ENCODE measurements around the gene USH2A. TPM values are rescaled to one million over a fixed set of nuclear protein-coding genes. Genes with fewer than 3 reads are reported as not detected.
A peak's percentile ranks its signal among the peaks of the same experiment; 100 is the strongest.

Gene USH2A
- total RNA-seq, 1 donor from 2014 or later = not detected

GRCh38 chr1:215661033-215661432 lies 762.2 kb downstream of the USH2A start:
- H3K27me3 ChIP-seq = no peaks in the 10 kb centered on the region
- intact Hi-C loops (cut with DNase I) = no loop called here
- H3K9me3 ChIP-seq = no peaks in the 10 kb centered on the region
- H3K36me3 ChIP-seq = no peaks in the 10 kb centered on the region
- no peak overlapping the region for H3K27ac ChIP-seq
- no peak for DNase-seq
- no peak for ATAC-seq
- no peak for TF ChIP-seq CTCF (IDR thresholded peaks at IDR 0.05)
- no peaks in the 10 kb centered on the region for H3K4me1 ChIP-seq
- no peak overlapping the region for H3K4me3 ChIP-seq

GRCh38 chr1:215660259-215660658 lies 763.0 kb downstream of the USH2A start:
- H3K4me3 ChIP-seq = no peak overlapping the region
- H3K27ac ChIP-seq = no peak overlapping the region
- ATAC-seq (peak; percentile 60), DNase-seq (no peak)
- no peaks in the 10 kb centered on the region for H3K27me3 ChIP-seq
- H3K4me1 ChIP-seq = no peaks in the 10 kb centered on the region
- H3K36me3 ChIP-seq = no peaks in the 10 kb centered on the region
- no peak for TF ChIP-seq CTCF (IDR thresholded peaks at IDR 0.05)
- H3K9me3 ChIP-seq = no peaks in the 10 kb centered on the region
- intact Hi-C loops (cut with DNase I) = no loop called here

- no peak for ATAC-seq
- Histone ChIP-seq H3K9me3 (no peaks in the 10 kb centered on the region), H3K36me3 (no peaks in the 10 kb centered on the region), H3K27me3 (no peaks in the 10 kb centered on the region), H3K27ac (no peak overlapping the region), H3K4me3 (no peak overlapping the region), H3K4me1 (no peaks in the 10 kb centered on the region)
- DNase-seq = no peak
- intact Hi-C loops (cut with DNase I) = no loop called here
- no peak for TF ChIP-seq CTCF (IDR thresholded peaks at IDR 0.05)
These were observed 766.2 kb downstream of the USH2A start for GRCh38 chr1:215657047-215657446.

- Histone ChIP-seq H3K9me3 (no peaks in the 10 kb centered on the region), H3K4me3 (no peak overlapping the region), H3K4me1 (no peaks in the 10 kb centered on the region), H3K27ac (no peak overlapping the region), H3K36me3 (no peaks in the 10 kb centered on the region), H3K27me3 (no peaks in the 10 kb centered on the region)
- no peak for ATAC-seq
- no peak for TF ChIP-seq CTCF (IDR thresholded peaks at IDR 0.05)
- no peak for DNase-seq
- intact Hi-C loops (cut with DNase I) = no loop called here
These were observed 770.9 kb downstream of the USH2A start for GRCh38 chr1:215652371-215652770.

- ATAC-seq = no peak
These were observed 771.4 kb downstream of the USH2A start for GRCh38 chr1:215651867-215652266.

More at GRCh38 chr1:215651867-215652266, 771.4 kb downstream of the USH2A start:
- no peak for DNase-seq
- Histone ChIP-seq H3K36me3 (no peaks in the 10 kb centered on the region), H3K4me3 (no peak overlapping the region), H3K27me3 (no peaks in the 10 kb centered on the region), H3K27ac (no peak overlapping the region), H3K4me1 (no peaks in the 10 kb centered on the region), H3K9me3 (no peaks in the 10 kb centered on the region)
- no peak for TF ChIP-seq CTCF (IDR thresholded peaks at IDR 0.05)
- intact Hi-C loops (cut with DNase I) = no loop called here
